ENCODE measurements around the gene MYO16. TPM values are rescaled to one million over a fixed set of nuclear protein-coding genes. Genes with fewer than 3 reads are reported as not detected.

The MYO16 gene
- total and polyA plus RNA-seq, 9 donors = under 0.01 to 0.37 (median 0.16) TPM; not detected in 2

DNA sequence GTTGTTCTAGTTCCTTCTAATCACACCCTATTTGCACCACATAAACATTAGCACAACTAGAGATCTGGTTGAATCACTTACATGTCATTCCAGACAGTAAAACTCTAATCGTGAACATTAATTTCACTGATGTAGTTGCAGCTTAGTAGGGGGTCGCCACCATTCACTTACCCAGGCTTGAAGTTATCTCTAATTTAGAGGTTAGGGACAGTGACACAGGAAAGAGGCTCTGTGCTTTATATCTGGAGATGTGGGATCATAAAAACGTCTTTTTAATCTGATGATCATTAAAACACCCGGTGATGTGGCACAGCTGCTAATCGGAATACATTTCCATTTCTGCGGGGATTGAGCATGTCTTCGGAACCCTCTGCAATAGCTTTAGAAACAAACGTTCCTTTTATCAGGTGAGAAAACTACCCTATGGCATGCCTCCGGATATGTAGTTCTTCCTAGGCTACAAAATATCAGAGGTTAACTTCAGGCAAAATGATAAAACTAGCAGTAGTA lies 523.0 kb downstream of the MYO16 start:
- no peaks in the 10 kb centered on the region for H3K27me3 ChIP-seq
- no peak overlapping the region for H3K4me3 ChIP-seq
- no peak overlapping the region for H3K27ac ChIP-seq
- H3K36me3 ChIP-seq = no peaks in the 10 kb centered on the region
- WGBS, 3 donors = 86 to 91% (median 88%) methylated on average over 9 of the region's 9 CpGs
- TF ChIP-seq POLR2A (IDR thresholded peaks at IDR 0.05) (no peak), EP300 (IDR thresholded peaks at IDR 0.05) (no peak)
- TF ChIP-seq, protein P1, sequence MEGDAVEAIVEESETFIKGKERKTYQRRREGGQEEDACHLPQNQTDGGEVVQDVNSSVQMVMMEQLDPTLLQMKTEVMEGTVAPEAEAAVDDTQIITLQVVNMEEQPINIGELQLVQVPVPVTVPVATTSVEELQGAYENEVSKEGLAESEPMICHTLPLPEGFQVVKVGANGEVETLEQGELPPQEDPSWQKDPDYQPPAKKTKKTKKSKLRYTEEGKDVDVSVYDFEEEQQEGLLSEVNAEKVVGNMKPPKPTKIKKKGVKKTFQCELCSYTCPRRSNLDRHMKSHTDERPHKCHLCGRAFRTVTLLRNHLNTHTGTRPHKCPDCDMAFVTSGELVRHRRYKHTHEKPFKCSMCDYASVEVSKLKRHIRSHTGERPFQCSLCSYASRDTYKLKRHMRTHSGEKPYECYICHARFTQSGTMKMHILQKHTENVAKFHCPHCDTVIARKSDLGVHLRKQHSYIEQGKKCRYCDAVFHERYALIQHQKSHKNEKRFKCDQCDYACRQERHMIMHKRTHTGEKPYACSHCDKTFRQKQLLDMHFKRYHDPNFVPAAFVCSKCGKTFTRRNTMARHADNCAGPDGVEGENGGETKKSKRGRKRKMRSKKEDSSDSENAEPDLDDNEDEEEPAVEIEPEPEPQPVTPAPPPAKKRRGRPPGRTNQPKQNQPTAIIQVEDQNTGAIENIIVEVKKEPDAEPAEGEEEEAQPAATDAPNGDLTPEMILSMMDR (IDR thresholded peaks at IDR 0.05) = no peak
- no peak for DNase-seq
- H3K9me3 ChIP-seq = no peaks in the 10 kb centered on the region
- intact Hi-C loops (cut with DNase I) = loop anchor here in 1 of 4 donors (10.0 kb wide), 1 partner anchor 632 kb away; the partner anchor contains the start of gene IRS2
- H3K4me1 ChIP-seq (ENCODE audit: insufficient read depth) = peaks cover 13% of the 10 kb centered on the region

DNA sequence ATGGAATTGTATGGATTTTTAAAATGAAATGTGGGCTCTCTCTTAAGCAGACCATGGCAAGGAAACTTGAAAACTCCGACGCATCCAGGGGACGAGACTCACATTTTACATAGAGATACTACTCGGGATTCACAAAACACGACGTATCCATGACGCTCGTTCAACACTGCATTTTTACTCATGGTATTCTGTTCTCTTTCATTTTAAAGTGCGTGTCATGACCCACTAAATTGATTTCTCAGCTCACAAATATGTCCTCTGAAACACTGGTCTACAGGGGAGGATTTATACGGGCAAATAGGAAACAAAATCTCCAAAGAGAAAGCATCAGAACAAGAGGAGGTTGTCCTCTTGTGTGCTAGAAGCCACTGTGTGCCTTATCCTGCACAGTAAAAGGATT lies 523.5 kb downstream of the MYO16 start:
- WGBS, 3 donors = 94 to 95% (median 95%) methylated on average over 10 of the region's 10 CpGs

DNA sequence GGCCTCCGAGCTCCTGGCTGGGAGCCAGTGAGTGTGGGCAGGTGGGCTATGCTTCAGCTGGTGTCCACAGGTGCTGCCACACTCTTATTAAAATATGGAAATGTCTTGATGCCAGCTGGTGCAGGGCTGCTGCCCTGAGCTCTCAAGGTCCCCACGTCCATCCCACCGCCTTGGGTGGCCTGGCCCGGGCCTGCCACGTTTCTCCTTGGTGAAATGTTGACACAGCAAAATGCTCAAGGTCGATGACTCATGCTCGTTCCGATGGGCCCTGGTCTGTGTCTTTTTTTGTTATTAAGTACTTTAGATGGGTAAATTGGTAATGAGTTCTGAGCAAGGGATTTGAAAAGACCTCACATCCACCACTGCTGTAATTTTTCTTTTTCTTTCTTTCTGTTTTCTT lies 524.7 kb downstream of the MYO16 start:
- TF ChIP-seq, protein P1 (IDR thresholded peaks at IDR 0.05) = no peak
- no peak for TF ChIP-seq EP300 (IDR thresholded peaks at IDR 0.05)
- peak; percentile 58 to 80 (median 65) for DNase-seq
- Histone ChIP-seq H3K4me3 (no peak overlapping the region), H3K27ac (no peak overlapping the region), H3K4me1 (ENCODE audit: insufficient read depth) (peaks cover 12% of the 10 kb centered on the region), H3K9me3 (no peaks in the 10 kb centered on the region), H3K36me3 (no peaks in the 10 kb centered on the region), H3K27me3 (no peaks in the 10 kb centered on the region)
- intact Hi-C loops (cut with DNase I) = loop anchor here in 1 of 4 donors (10.0 kb wide), 1 partner anchor 631 kb away; the partner anchor contains the start of gene IRS2
- 5 to 28% (median 8%) methylated on average over 8 of the region's 8 CpGs for WGBS, 3 donors

More for the DNA sequence above, 523.5 kb downstream of the MYO16 start:
- TF ChIP-seq POLR2A (IDR thresholded peaks at IDR 0.05) = no peak
- Histone ChIP-seq H3K36me3 (no peaks in the 10 kb centered on the region), H3K9me3 (no peaks in the 10 kb centered on the region), H3K27me3 (no peaks in the 10 kb centered on the region), H3K27ac (no peak overlapping the region), H3K4me3 (no peak overlapping the region), H3K4me1 (ENCODE audit: insufficient read depth) (peaks cover 13% of the 10 kb centered on the region)
- no peak for DNase-seq
- intact Hi-C loops (cut with DNase I) = loop anchor here in 1 of 4 donors (10.0 kb wide), 1 partner anchor 632 kb away; the partner anchor contains the start of gene IRS2

DNA sequence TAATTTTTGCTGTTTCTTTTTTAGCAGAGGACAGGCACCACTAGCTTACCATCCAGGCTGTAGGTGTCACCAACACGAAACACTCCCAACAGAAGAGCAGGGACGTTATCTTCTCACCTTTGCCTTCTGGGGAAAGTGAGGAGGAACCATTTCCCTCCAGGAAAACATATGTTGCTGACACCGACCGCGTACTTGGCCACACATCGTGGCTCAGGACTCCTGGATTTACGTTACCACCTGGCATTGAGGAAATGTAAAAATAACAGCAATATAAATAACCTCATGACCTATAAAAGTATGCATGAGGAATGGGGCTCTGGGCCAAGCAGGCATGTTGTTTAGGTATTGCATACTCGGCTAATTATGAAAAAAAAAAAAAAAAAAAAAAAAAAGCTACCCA lies 525.1 kb downstream of the MYO16 start:
- TF ChIP-seq, protein P1 (IDR thresholded peaks at IDR 0.05) = no peak
- TF ChIP-seq POLR2A (IDR thresholded peaks at IDR 0.05) = no peak
- no peak for TF ChIP-seq EP300 (IDR thresholded peaks at IDR 0.05)
- H3K4me1 ChIP-seq (ENCODE audit: insufficient read depth) = peaks cover 12% of the 10 kb centered on the region
- H3K27ac ChIP-seq = no peak overlapping the region
- H3K27me3 ChIP-seq = no peaks in the 10 kb centered on the region
- no peak for DNase-seq
- no peak overlapping the region for H3K4me3 ChIP-seq
- no peaks in the 10 kb centered on the region for H3K9me3 ChIP-seq
- H3K36me3 ChIP-seq = no peaks in the 10 kb centered on the region
- intact Hi-C loops (cut with DNase I) = loop anchor here in 1 of 4 donors (10.0 kb wide), 1 partner anchor 630 kb away; the partner anchor contains the start of gene IRS2
- WGBS, 3 donors = 24 to 46% (median 31%) methylated on average over 8 of the region's 8 CpGs

All from ovary (tissue), 9 donors.